Trophoblast cell (in vitro differentiated cells and primary cell): ENCODE measurements around the gene AGT.

Source experiments
- DNase-seq, 2 donors: peaks; one replicate each; pipeline ENCODE4 v3.0.0-alpha.2; 2016
- H2AFZ ChIP-seq: 2 replicates; pipeline ENCODE4 v1.6.1; 2013; ENCODE audit warnings: low read length, moderate library complexity, mild to moderate bottlenecking; ENCODE audit not compliant: insufficient read depth, poor library complexity
- H2AK5ac ChIP-seq: 2 replicates; pipeline ENCODE4 v1.6.1; 2013; ENCODE audit warnings: mild to moderate bottlenecking, low read length
- H2BK120ac ChIP-seq: 2 replicates; pipeline ENCODE4 v1.6.1; 2013; ENCODE audit warnings: low read length, mild to moderate bottlenecking, moderate library complexity; ENCODE audit not compliant: insufficient read depth, poor library complexity
- H2BK12ac ChIP-seq: 2 replicates; pipeline ENCODE4 v1.6.1; 2013; ENCODE audit warnings: mild to moderate bottlenecking, low read length, moderate library complexity
- H2BK5ac ChIP-seq: 2 replicates; pipeline ENCODE4 v1.6.1; 2013; ENCODE audit warnings: low read length, low read depth, moderate library complexity, mild to moderate bottlenecking; ENCODE audit not compliant: poor library complexity
- H3K14ac ChIP-seq: 2 replicates; pipeline ENCODE4 v1.6.1; 2013; ENCODE audit warnings: mild to moderate bottlenecking, low read length
- H3K18ac ChIP-seq: 2 replicates; pipeline ENCODE4 v1.6.1; 2013; ENCODE audit warnings: mild to moderate bottlenecking, low read length
- H3K23ac ChIP-seq: 2 replicates; pipeline ENCODE4 v1.6.1; 2013; ENCODE audit warnings: low read length
- H3K27ac ChIP-seq: 2 replicates; pipeline ENCODE4 v1.5.1; 2013; ENCODE audit warnings: low read depth, mild to moderate bottlenecking, inconsistent platforms, low read length, moderate library complexity
- H3K27me3 ChIP-seq: 2 replicates; pipeline ENCODE4 v1.6.1; 2013; ENCODE audit warnings: inconsistent platforms, mild to moderate bottlenecking, low read length, moderate library complexity; ENCODE audit not compliant: insufficient read depth
- H3K36me3 ChIP-seq, 2 experiments: 1 replicate in 1 of 2; 2 replicates in 1 of 2; pipeline ENCODE4 v1.6.1; 2013; ENCODE audit warnings: low read length in 2 of 2, mild to moderate bottlenecking in 2 of 2, moderate library complexity in 1 of 2; ENCODE audit not compliant: insufficient read depth in 2 of 2, control insufficient read depth in 1 of 2
- H3K4ac ChIP-seq: 2 replicates; pipeline ENCODE4 v1.6.1; 2013; ENCODE audit warnings: low read depth, mild to moderate bottlenecking, low read length, moderate library complexity
- H3K4me1 ChIP-seq, 2 experiments: 1 replicate in 1 of 2; 2 replicates in 1 of 2; pipeline ENCODE4 v1.6.1; 2013; ENCODE audit warnings: low read length in 2 of 2, mild to moderate bottlenecking in 2 of 2, moderate library complexity in 1 of 2; ENCODE audit not compliant: insufficient read depth in 2 of 2, control insufficient read depth in 1 of 2
- H3K4me2 ChIP-seq: 2 replicates; pipeline ENCODE4 v1.6.1; 2013; ENCODE audit warnings: inconsistent platforms, mild to moderate bottlenecking, low read length, moderate library complexity
- H3K4me3 ChIP-seq: 2 replicates; pipeline ENCODE4 v1.5.1; 2013; ENCODE audit warnings: mild to moderate bottlenecking, low read depth, low read length, inconsistent platforms
- H3K79me1 ChIP-seq: one replicate; pipeline ENCODE4 v1.6.1; 2013; ENCODE audit warnings: low read length
- H3K79me2 ChIP-seq: 2 replicates; pipeline ENCODE4 v1.6.1; 2013; ENCODE audit warnings: low read length, mild to moderate bottlenecking; ENCODE audit not compliant: control insufficient read depth, insufficient read depth, poor library complexity
- H3K9ac ChIP-seq: 2 replicates; pipeline ENCODE4 v1.6.1; 2013; ENCODE audit warnings: mild to moderate bottlenecking, low read length
- H3K9me3 ChIP-seq: 2 replicates; pipeline ENCODE4 v1.6.1; 2013; ENCODE audit warnings: low read depth, mild to moderate bottlenecking, control low read depth, inconsistent platforms, low read length; ENCODE audit not compliant: insufficient read depth
- H4K12ac ChIP-seq: 2 replicates; pipeline ENCODE4 v1.6.1; 2013; ENCODE audit warnings: low read depth, mild to moderate bottlenecking, low read length, moderate library complexity
- H4K8ac ChIP-seq: 2 replicates; pipeline ENCODE4 v1.6.1; 2013; ENCODE audit warnings: low read depth, mild to moderate bottlenecking, low read length, moderate library complexity
- H4K91ac ChIP-seq: one replicate; pipeline ENCODE4 v1.6.1; 2013; ENCODE audit warnings: low read depth, mild to moderate bottlenecking, low read length, moderate library complexity
- WGBS: extraction: QIAGEN DNeasy Blood & Tissue Kit; methylation state at CpG from one replicate; pipeline ENCODE4 v1.1.7; 2013; ENCODE audit warnings: missing lambda C conversion rate; ENCODE audit not compliant: insufficient read length, insufficient coverage; ENCODE audit errors: extremely low coverage; 5-methylcytosine and 5-hydroxymethylcytosine counted together

Gene AGT

GRCh38 chr1:230753191-230753585, 39.3 kb upstream of the AGT start:
- Histone ChIP-seq H3K4me3 (no peak overlapping the region), H3K79me1 (peaks cover 7% of the 10 kb centered on the region), H3K4ac (peak overlapping the region; percentile 1), H3K9me3 (no peaks in the 10 kb centered on the region), H2AFZ (peak overlapping the region; percentile 68), H4K91ac (peak overlapping the region; percentile 55), H2BK12ac (peak overlapping the region; percentile 46), H3K18ac (peak overlapping the region; percentile 18), H2BK120ac (peak overlapping the region; percentile 6), H3K36me3 (no peaks in the 10 kb centered on the region), H3K14ac (peak overlapping the region; percentile 34), H3K4me1 (peaks cover 4 to 13% of the 10 kb centered on the region in 2 experiments), H2AK5ac (peak overlapping the region; percentile 49), H4K12ac (no peak overlapping the region), H3K27ac (peak overlapping the region; percentile 84), H3K4me2 (peak overlapping the region; percentile 27), H3K9ac (peak overlapping the region; percentile 24), H3K27me3 (no peaks in the 10 kb centered on the region), H4K8ac (peak overlapping the region; percentile 38), H2BK5ac (peak overlapping the region; percentile 43), H3K79me2 (no peaks in the 10 kb centered on the region), H3K23ac (no peak overlapping the region)
- no CpG with 5 or more reads among the region's 5 CpGs for WGBS
- DNase-seq = peak in 1 of 2 donors; percentile 13

DNA sequence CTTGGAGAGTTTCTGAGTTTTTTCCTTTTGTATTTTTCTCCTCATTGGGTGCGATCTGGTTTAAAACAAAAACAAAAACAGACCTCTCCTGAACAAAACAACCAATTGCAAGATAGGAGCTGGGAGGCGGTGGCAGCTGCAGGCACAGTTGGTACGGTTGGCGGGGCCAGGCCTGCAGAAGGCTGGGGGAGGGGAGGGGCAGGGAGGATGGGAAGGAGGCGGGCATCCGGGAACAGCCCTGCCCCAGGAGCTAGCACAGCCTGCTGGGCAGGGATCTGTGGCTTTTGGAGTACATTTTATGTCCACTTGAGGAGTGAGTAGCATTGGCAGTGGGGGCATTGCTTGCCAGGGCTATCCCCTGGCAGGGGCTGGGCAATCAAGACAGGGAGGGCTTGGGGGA, 38.5 kb upstream of the AGT start:
- Histone ChIP-seq H4K12ac (no peak overlapping the region), H2AFZ (no peak overlapping the region), H3K18ac (no peak overlapping the region), H2AK5ac (no peak overlapping the region), H4K91ac (no peak overlapping the region), H4K8ac (no peak overlapping the region), H3K4me1 (peaks cover 3 to 13% of the 10 kb centered on the region in 2 experiments), H3K9me3 (no peaks in the 10 kb centered on the region), H3K36me3 (no peaks in the 10 kb centered on the region), H2BK5ac (no peak overlapping the region), H3K4ac (no peak overlapping the region), H2BK120ac (no peak overlapping the region), H2BK12ac (no peak overlapping the region), H3K9ac (peak overlapping the region; percentile 29), H3K27ac (no peak overlapping the region), H3K27me3 (no peaks in the 10 kb centered on the region), H3K23ac (no peak overlapping the region), H3K14ac (no peak overlapping the region), H3K4me2 (no peak overlapping the region), H3K4me3 (no peak overlapping the region), H3K79me1 (peaks cover 7% of the 10 kb centered on the region), H3K79me2 (no peaks in the 10 kb centered on the region)
- DNase-seq = no peak
- WGBS = no CpG with 5 or more reads among the region's 6 CpGs

DNA sequence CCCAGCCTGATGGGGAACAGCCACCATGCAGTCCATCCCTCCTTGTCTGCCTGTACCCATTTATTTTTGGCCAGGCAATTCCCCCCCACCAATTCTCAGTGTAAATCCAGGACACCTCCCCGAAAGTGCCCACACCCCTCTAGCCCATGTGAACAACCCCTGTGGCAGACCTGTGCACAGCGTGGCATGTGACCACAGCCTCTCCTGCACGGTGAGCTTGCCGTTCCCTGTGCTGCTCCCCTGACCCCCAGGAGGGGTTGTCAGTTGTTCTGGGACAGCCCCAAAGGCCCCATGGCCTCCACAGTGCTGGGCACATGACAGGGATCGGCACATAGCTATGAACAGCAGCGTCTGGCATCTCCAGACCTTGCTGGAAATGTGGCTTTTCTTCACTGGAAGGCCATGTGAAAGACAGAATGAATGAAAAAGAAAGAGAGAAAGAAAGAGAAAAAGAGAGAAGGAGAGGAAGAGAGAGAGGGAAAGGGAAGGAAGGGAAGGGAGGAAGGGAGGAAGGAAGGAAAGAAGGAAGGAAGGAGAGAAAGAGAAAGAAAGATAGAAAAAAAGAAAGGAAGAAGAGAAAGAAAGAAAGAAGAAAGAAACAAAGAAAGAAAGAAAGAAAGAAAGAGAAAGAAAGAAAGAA, 37.2 kb upstream of the AGT start:
- Histone ChIP-seq H3K4me3 (no peak overlapping the region), H3K27me3 (no peaks in the 10 kb centered on the region), H3K4me2 (no peak overlapping the region), H3K18ac (no peak overlapping the region), H2AFZ (no peak overlapping the region), H2BK120ac (no peak overlapping the region), H3K79me1 (peaks cover 7% of the 10 kb centered on the region), H3K79me2 (no peaks in the 10 kb centered on the region), H3K14ac (no peak overlapping the region), H2BK12ac (peak overlapping the region; percentile 44), H3K9me3 (no peaks in the 10 kb centered on the region), H3K23ac (peak overlapping the region; percentile 31), H4K91ac (peak overlapping the region; percentile 25), H3K4ac (no peak overlapping the region), H3K27ac (no peak overlapping the region), H3K4me1 (peaks cover 3 to 13% of the 10 kb centered on the region in 2 experiments), H3K9ac (no peak overlapping the region), H4K12ac (no peak overlapping the region), H2BK5ac (no peak overlapping the region), H3K36me3 (no peaks in the 10 kb centered on the region), H4K8ac (no peak overlapping the region), H2AK5ac (no peak overlapping the region)
- no CpG with 5 or more reads among the region's 6 CpGs for WGBS
- DNase-seq = no peak

DNA sequence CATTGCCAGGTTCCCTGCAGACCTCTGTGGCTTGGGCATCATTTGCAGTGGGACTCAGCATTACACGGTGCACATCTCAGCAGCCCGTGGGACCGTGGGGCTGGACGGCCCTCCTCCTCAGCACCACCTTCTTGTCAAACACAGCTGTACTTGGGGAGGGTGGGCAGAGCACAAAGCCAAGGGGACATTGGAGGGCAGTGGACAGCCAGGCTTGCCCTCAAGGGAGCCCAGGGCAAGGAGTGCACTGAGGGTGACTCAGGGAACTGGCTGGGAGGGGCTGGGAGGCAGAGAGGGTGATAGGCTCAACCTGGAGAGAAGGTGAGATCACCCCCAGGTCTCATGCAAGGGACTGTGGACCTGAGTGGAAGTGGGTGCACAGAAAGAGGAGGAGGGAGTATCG, 36.7 kb upstream of the AGT start:
- H3K27ac ChIP-seq = no peak overlapping the region
- no peaks in the 10 kb centered on the region for H3K9me3 ChIP-seq
- H4K12ac ChIP-seq = no peak overlapping the region
- no peak overlapping the region for H2AFZ ChIP-seq
- H4K8ac ChIP-seq = no peak overlapping the region
- no peak overlapping the region for H3K23ac ChIP-seq
- no peak for DNase-seq
- H3K9ac ChIP-seq = no peak overlapping the region
- H3K4ac ChIP-seq = no peak overlapping the region
- no peak overlapping the region for H2BK120ac ChIP-seq
- no peaks in the 10 kb centered on the region for H3K27me3 ChIP-seq
- H3K4me1 ChIP-seq = peaks cover 3 to 13% of the 10 kb centered on the region in 2 experiments
- no peak overlapping the region for H4K91ac ChIP-seq
- no peak overlapping the region for H3K14ac ChIP-seq
- no peak overlapping the region for H2BK5ac ChIP-seq
- no peak overlapping the region for H3K4me2 ChIP-seq
- WGBS = no CpG with 5 or more reads among the region's 5 CpGs
- peaks cover 7% of the 10 kb centered on the region for H3K79me1 ChIP-seq
- H3K79me2 ChIP-seq = no peaks in the 10 kb centered on the region
- no peak overlapping the region for H2AK5ac ChIP-seq
- no peak overlapping the region for H2BK12ac ChIP-seq
- no peak overlapping the region for H3K18ac ChIP-seq
- no peak overlapping the region for H3K4me3 ChIP-seq
- no peaks in the 10 kb centered on the region for H3K36me3 ChIP-seq
